SU-DHL-6 (cell line): Measurements from ENCODE around the gene EFTUD2.

Source experiments
- CTCF ChIP-seq: fragments of 200-600 bp; sonication (generic); IDR thresholded peaks from one replicate; pipeline ENCODE4 v1.5.1; 2017; ENCODE audit warnings: antibody characterized with exemption, mild to moderate bottlenecking, low read length, moderate library complexity; ENCODE audit not compliant: insufficient read depth, poor library complexity, severe bottlenecking
- EZH2phosphoT487 ChIP-seq: fragments of 200-600 bp; sonication (generic), shearing (Covaris generic); conservative IDR thresholded peaks from 2 replicates; pipeline ENCODE4 v1.6.1; 2018; ENCODE audit warnings: mild to moderate bottlenecking, antibody characterized with exemption, low read length, moderate library complexity, mixed read lengths

GRCh38 chr17:44807817-44808155, 91.5 kb downstream of the EFTUD2 start:
- TF ChIP-seq CTCF: no peak
- no peak for TF ChIP-seq EZH2phosphoT487
